ENCODE measurements around the gene PRKAR1B.

Gene PRKAR1B

DNA sequence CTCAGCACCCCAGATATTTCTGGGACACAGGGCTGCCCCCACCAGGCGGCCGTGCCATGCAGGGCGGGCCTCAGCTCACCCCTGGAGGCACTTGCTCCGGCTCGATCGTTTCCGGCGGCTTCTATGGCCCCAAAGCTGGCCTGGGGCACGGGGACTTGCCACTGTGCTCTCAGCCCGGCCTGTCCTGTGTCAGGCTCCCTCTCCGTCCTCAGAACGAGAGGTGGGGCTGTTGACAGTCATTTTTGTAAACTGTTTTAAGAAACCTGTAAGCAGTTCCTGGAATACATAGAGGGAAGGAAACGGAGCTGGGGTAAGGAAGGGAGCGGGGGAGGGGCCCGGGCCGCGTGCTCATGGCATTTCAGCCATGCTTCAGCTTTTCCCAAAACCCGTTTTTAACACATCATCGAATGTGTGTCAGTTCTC, 30.7 kb upstream of the PRKAR1B start:
- Histone ChIP-seq H3K79me1 (replicated peaks; ENCODE audit: low read length, poor library complexity, severe bottlenecking) (peaks cover 32% of the 10 kb centered on the region), H3K14ac (ENCODE audit: low read length in 2 of 2) (no peak overlapping the region), H3K27ac (ENCODE audit: low read length, poor library complexity, severe bottlenecking) (no peak overlapping the region), H3K4me1 (ENCODE audit: control insufficient read depth, insufficient read depth, low read depth, low read length) (peaks cover 9% of the 10 kb centered on the region), H2BK12ac (ENCODE audit: low read length in 2 of 2) (no peak overlapping the region), H4K8ac (ENCODE audit: low read length) (no peak overlapping the region), H2AFZ (ENCODE audit: low read depth, low read length) (no peak overlapping the region), H3K23ac (ENCODE audit: low read length in 2 of 2) (no peak overlapping the region), H2BK5ac (ENCODE audit: low read depth, low read length, poor library complexity, severe bottlenecking) (no peak overlapping the region), H3K9ac (ENCODE audit: low read length) (no peak overlapping the region), H2BK15ac (ENCODE audit: low read depth, poor library complexity, severe bottlenecking) (no peak overlapping the region), H3K27me3 (ENCODE audit: control insufficient read depth in 1 of 2, insufficient read depth in 1 of 2, low read length in 2 of 2) (no peaks in the 10 kb centered on the region), H2AK5ac (ENCODE audit: low read length, severe bottlenecking) (no peak overlapping the region), H3K4ac (ENCODE audit: low read depth in 1 of 2, low read length in 2 of 2) (no peak overlapping the region), H3K9me3 (ENCODE audit: control insufficient read depth, low read length) (no peaks in the 10 kb centered on the region), H3K36me3 (ENCODE audit: control insufficient read depth in 1 of 2, insufficient read depth in 2 of 2, low read depth in 1 of 2, low read length in 2 of 2) (peaks cover 54 to 84% of the 10 kb centered on the region in 2 experiments), H4K91ac (ENCODE audit: low read length) (no peak overlapping the region), H3K4me2 (ENCODE audit: low read length, poor library complexity, severe bottlenecking) (no peak overlapping the region), H2BK120ac (ENCODE audit: low read depth, low read length) (no peak overlapping the region), H3K4me3 (ENCODE audit: insufficient read depth in 1 of 2, low read depth in 1 of 2, low read length in 2 of 2) (no peak overlapping the region), H3K18ac (ENCODE audit: low read depth in 1 of 2, low read length in 2 of 2) (no peak overlapping the region)
- no peak for DNase-seq
- WGBS: 92% methylated on average over 17 of the region's 19 CpGs

- Histone ChIP-seq H3K9ac (ENCODE audit: low read length) (no peak overlapping the region), H2BK120ac (ENCODE audit: low read depth, low read length) (no peak overlapping the region), H2AFZ (ENCODE audit: low read depth, low read length) (no peak overlapping the region), H3K23ac (ENCODE audit: low read length in 2 of 2) (no peak overlapping the region), H3K4me1 (ENCODE audit: control insufficient read depth, insufficient read depth, low read depth, low read length) (peaks cover 9% of the 10 kb centered on the region), H4K91ac (ENCODE audit: low read length) (no peak overlapping the region), H3K4ac (ENCODE audit: low read depth in 1 of 2, low read length in 2 of 2) (no peak overlapping the region), H2BK15ac (ENCODE audit: low read depth, poor library complexity, severe bottlenecking) (no peak overlapping the region), H3K18ac (ENCODE audit: low read depth in 1 of 2, low read length in 2 of 2) (no peak overlapping the region), H2AK5ac (ENCODE audit: low read length, severe bottlenecking) (no peak overlapping the region), H2BK5ac (ENCODE audit: low read depth, low read length, poor library complexity, severe bottlenecking) (no peak overlapping the region), H3K9me3 (ENCODE audit: control insufficient read depth, low read length) (no peaks in the 10 kb centered on the region), H3K36me3 (ENCODE audit: control insufficient read depth in 1 of 2, insufficient read depth in 2 of 2, low read depth in 1 of 2, low read length in 2 of 2) (peaks cover 57 to 83% of the 10 kb centered on the region in 2 experiments), H3K79me1 (replicated peaks; ENCODE audit: low read length, poor library complexity, severe bottlenecking) (peaks cover 35% of the 10 kb centered on the region), H3K27ac (ENCODE audit: low read length, poor library complexity, severe bottlenecking) (no peak overlapping the region), H2BK12ac (ENCODE audit: low read length in 2 of 2) (no peak overlapping the region), H3K4me2 (ENCODE audit: low read length, poor library complexity, severe bottlenecking) (no peak overlapping the region), H4K8ac (ENCODE audit: low read length) (no peak overlapping the region), H3K14ac (ENCODE audit: low read length in 2 of 2) (no peak overlapping the region), H3K27me3 (ENCODE audit: control insufficient read depth in 1 of 2, insufficient read depth in 1 of 2, low read length in 2 of 2) (no peaks in the 10 kb centered on the region), H3K4me3 (ENCODE audit: insufficient read depth in 1 of 2, low read depth in 1 of 2, low read length in 2 of 2) (no peak overlapping the region)
- 98% methylated on average over 33 of the region's 35 CpGs for WGBS
- DNase-seq: no peak
Observed at GRCh38 chr7:756928-757560, 30.0 kb upstream of the PRKAR1B start.

DNA sequence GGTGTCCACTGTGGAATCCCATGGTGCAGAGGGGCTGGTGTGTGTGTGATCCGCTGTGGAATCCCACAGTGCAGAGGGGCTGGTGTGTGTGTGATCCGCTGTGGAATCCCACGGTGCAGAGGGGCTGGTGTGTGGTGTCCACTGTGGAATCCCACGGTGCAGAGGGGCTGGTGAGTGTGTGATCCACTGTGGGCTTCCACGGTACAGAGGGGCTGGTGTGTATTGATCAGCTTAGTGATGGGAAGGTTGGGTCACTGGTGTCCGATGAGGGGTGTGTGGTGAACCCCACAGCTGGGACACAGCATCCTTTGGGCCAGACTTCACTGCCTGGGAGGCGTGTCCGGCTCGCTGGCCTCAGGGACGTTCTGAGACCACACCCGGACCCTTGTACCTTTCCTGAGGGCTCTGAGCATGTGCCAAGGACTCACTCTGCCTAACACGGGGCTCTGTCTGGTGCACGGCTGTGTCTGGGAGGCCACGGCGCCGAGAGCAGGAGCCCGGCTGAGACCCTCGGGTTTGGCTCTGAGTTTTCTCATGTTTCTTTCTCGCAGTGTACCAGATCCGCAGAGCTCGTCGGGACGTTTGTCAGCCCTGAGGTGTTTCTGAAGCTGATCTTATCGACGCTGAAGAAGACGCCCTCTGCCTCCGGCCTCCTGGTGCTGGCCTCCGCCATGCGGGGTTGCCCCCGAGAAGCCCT, 29.3 kb upstream of the PRKAR1B start:
- Histone ChIP-seq H2AK5ac (ENCODE audit: low read length, severe bottlenecking) (no peak overlapping the region), H2BK12ac (ENCODE audit: low read length in 2 of 2) (no peak overlapping the region), H4K8ac (ENCODE audit: low read length) (no peak overlapping the region), H3K36me3 (ENCODE audit: control insufficient read depth in 1 of 2, insufficient read depth in 2 of 2, low read depth in 1 of 2, low read length in 2 of 2) (peaks cover 53 to 80% of the 10 kb centered on the region in 2 experiments), H3K18ac (ENCODE audit: low read depth in 1 of 2, low read length in 2 of 2) (no peak overlapping the region), H2AFZ (ENCODE audit: low read depth, low read length) (no peak overlapping the region), H3K27me3 (ENCODE audit: control insufficient read depth in 1 of 2, insufficient read depth in 1 of 2, low read length in 2 of 2) (no peaks in the 10 kb centered on the region), H2BK15ac (ENCODE audit: low read depth, poor library complexity, severe bottlenecking) (no peak overlapping the region), H3K14ac (ENCODE audit: low read length in 2 of 2) (no peak overlapping the region), H3K9ac (ENCODE audit: low read length) (no peak overlapping the region), H3K79me1 (replicated peaks; ENCODE audit: low read length, poor library complexity, severe bottlenecking) (peaks cover 29% of the 10 kb centered on the region), H3K23ac (ENCODE audit: low read length in 2 of 2) (no peak overlapping the region), H4K91ac (ENCODE audit: low read length) (no peak overlapping the region), H3K27ac (ENCODE audit: low read length, poor library complexity, severe bottlenecking) (no peak overlapping the region), H3K4me2 (ENCODE audit: low read length, poor library complexity, severe bottlenecking) (no peak overlapping the region), H2BK120ac (ENCODE audit: low read depth, low read length) (no peak overlapping the region), H3K4me1 (ENCODE audit: control insufficient read depth, insufficient read depth, low read depth, low read length) (peaks cover 7% of the 10 kb centered on the region), H2BK5ac (ENCODE audit: low read depth, low read length, poor library complexity, severe bottlenecking) (no peak overlapping the region), H3K9me3 (ENCODE audit: control insufficient read depth, low read length) (no peaks in the 10 kb centered on the region), H3K4me3 (ENCODE audit: insufficient read depth in 1 of 2, low read depth in 1 of 2, low read length in 2 of 2) (no peak overlapping the region), H3K4ac (ENCODE audit: low read depth in 1 of 2, low read length in 2 of 2) (no peak overlapping the region)
- DNase-seq: no peak
- 95% methylated on average over 30 of the region's 30 CpGs for WGBS

DNA sequence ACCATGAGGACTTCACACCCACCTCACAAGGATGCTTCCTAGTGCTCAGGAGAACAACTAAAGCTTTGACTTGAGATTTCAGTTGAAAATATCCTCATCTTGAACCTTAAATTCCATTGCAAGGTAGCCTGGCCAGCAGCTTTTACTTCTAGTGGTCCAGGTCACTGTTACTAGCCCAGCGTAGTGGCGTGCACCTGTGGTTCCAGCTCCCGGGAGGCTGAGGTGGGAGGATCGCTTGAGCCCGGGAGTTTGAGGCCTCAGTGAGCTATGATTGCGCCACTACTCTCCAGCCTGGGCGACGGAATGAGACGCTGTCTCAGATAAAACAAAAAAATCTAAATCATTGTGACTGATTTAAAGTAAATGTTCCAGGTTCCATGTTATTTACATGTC, 28.3 kb upstream of the PRKAR1B start:
- 97% methylated on average over 5 of the region's 9 CpGs for WGBS
- H2BK15ac ChIP-seq (ENCODE audit: low read depth, poor library complexity, severe bottlenecking): no peak overlapping the region
- H2BK12ac ChIP-seq (ENCODE audit: low read length in 2 of 2): no peak overlapping the region
- no peak overlapping the region for H3K23ac ChIP-seq (ENCODE audit: low read length in 2 of 2)
- H3K9me3 ChIP-seq (ENCODE audit: control insufficient read depth, low read length): no peaks in the 10 kb centered on the region
- H4K8ac ChIP-seq (ENCODE audit: low read length): no peak overlapping the region
- H3K79me1 ChIP-seq (replicated peaks; ENCODE audit: low read length, poor library complexity, severe bottlenecking): peaks cover 30% of the 10 kb centered on the region
- H3K18ac ChIP-seq (ENCODE audit: low read depth in 1 of 2, low read length in 2 of 2): no peak overlapping the region
- no peak overlapping the region for H3K27ac ChIP-seq (ENCODE audit: low read length, poor library complexity, severe bottlenecking)
- no peak overlapping the region for H3K14ac ChIP-seq (ENCODE audit: low read length in 2 of 2)
- H3K4me3 ChIP-seq (ENCODE audit: insufficient read depth in 1 of 2, low read depth in 1 of 2, low read length in 2 of 2): no peak overlapping the region
- H3K9ac ChIP-seq (ENCODE audit: low read length): no peak overlapping the region
- DNase-seq: no peak
- H2BK5ac ChIP-seq (ENCODE audit: low read depth, low read length, poor library complexity, severe bottlenecking): no peak overlapping the region
- H4K91ac ChIP-seq (ENCODE audit: low read length): no peak overlapping the region
- H3K36me3 ChIP-seq (ENCODE audit: control insufficient read depth in 1 of 2, insufficient read depth in 2 of 2, low read depth in 1 of 2, low read length in 2 of 2): peaks cover 60 to 79% of the 10 kb centered on the region in 2 experiments
- peaks cover 2% of the 10 kb centered on the region for H3K4me1 ChIP-seq (ENCODE audit: control insufficient read depth, insufficient read depth, low read depth, low read length)
- H3K4ac ChIP-seq (ENCODE audit: low read depth in 1 of 2, low read length in 2 of 2): no peak overlapping the region
- H2AK5ac ChIP-seq (ENCODE audit: low read length, severe bottlenecking): no peak overlapping the region
- H3K27me3 ChIP-seq (ENCODE audit: control insufficient read depth in 1 of 2, insufficient read depth in 1 of 2, low read length in 2 of 2): no peaks in the 10 kb centered on the region
- H3K4me2 ChIP-seq (ENCODE audit: low read length, poor library complexity, severe bottlenecking): no peak overlapping the region
- no peak overlapping the region for H2AFZ ChIP-seq (ENCODE audit: low read depth, low read length)
- H2BK120ac ChIP-seq (ENCODE audit: low read depth, low read length): no peak overlapping the region
